T-cell (primary cell): ENCODE data around the gene URGCP. TPM values are rescaled to one million over a fixed set of nuclear protein-coding genes. Genes with fewer than 3 reads are reported as not detected.

Source experiments
- ATAC-seq, 4 experiments: fragments of 200-7000 bp in 3 of 4; fragments of 150-1000 bp in 1 of 4; cut with Tn5 transposase; replicated peaks in 1 of 4; 1 replicate in 3 of 4; 2 replicates in 1 of 4; pipeline ENCODE4 v1.10.0; 2021; ENCODE audit warnings: moderate library complexity in 3 of 4, mild to moderate bottlenecking in 2 of 4, moderate number of reproducible peaks in 1 of 4
- CTCF ChIA-PET, 2 donors: fragments of 300-600 bp; sonication (Branson Sonifier 250); formaldehyde crosslinking; loops; one replicate each; lab custom pipeline; 2022; ENCODE audit warnings: antibody characterized with exemption in 2 of 2; lab: Charles Lee
- POLR2A ChIA-PET, 2 donors: fragments of 300-600 bp; sonication (Branson Sonifier 250); formaldehyde crosslinking; loops; one replicate each; lab custom pipeline; 2022; ENCODE audit warnings: antibody characterized with exemption in 2 of 2; lab: Charles Lee
- DNase-seq, 35 experiments: peaks; one replicate each; pipeline versions ENCODE4 v3.0.0 to v3.0.0-alpha.2; 2013 to 2023
- H3K27ac ChIP-seq: one replicate; pipeline ENCODE4 v1.5.1; 2013; ENCODE audit warnings: low read length
- H3K27me3 ChIP-seq, 2 experiments: replicated peaks in 1 of 2; 1 replicate in 1 of 2; 2 replicates in 1 of 2; pipeline versions ENCODE4 v1.6.1 to v1.7.0; 2013; ENCODE audit warnings: low read length in 1 of 2, mixed read lengths in 1 of 2; ENCODE audit not compliant: control insufficient read depth in 2 of 2, insufficient read depth in 2 of 2; ENCODE audit errors: extremely low read depth in 1 of 2
- H3K36me3 ChIP-seq, 2 donors: 1 replicate in 1 of 2; 2 replicates in 1 of 2; pipeline versions ENCODE4 v1.6.1 to v1.7.0; 2013; ENCODE audit warnings: low read length in 1 of 2; ENCODE audit not compliant: control insufficient read depth in 2 of 2, insufficient read depth in 1 of 2; ENCODE audit errors: extremely low read depth in 1 of 2
- H3K4me1 ChIP-seq, 2 experiments: 1 replicate in 1 of 2; 2 replicates in 1 of 2; pipeline versions ENCODE4 v1.6.1 to v1.7.0; 2013; ENCODE audit warnings: low read length in 2 of 2, mixed read lengths in 1 of 2; ENCODE audit not compliant: insufficient read depth in 2 of 2, control insufficient read depth in 1 of 2; ENCODE audit errors: extremely low read depth in 1 of 2
- H3K4me3 ChIP-seq, 2 donors: 1 replicate in 1 of 2; 2 replicates in 1 of 2; pipeline versions ENCODE4 v1.5.1 to v1.7.0; 2013; ENCODE audit warnings: mild to moderate bottlenecking in 2 of 2, low read length in 1 of 2, moderate library complexity in 1 of 2; ENCODE audit not compliant: control insufficient read depth in 1 of 2; ENCODE audit errors: extremely low read depth in 1 of 2
- H3K9me3 ChIP-seq: 2 replicates; pipeline ENCODE4 v1.7.0; 2013
- H3K27ac Mint-ChIP-seq, 2 donors: one replicate each; pipeline ENCODE4 v1.8.0; 2020 to 2021; ENCODE audit warnings: mild to moderate bottlenecking in 2 of 2, mixed read lengths in 2 of 2
- H3K27me3 Mint-ChIP-seq, 2 donors: one replicate each; pipeline ENCODE4 v1.8.0; 2021 to 2022; ENCODE audit warnings: mixed read lengths in 2 of 2
- H3K36me3 Mint-ChIP-seq: one replicate; pipeline ENCODE4 v1.8.0; 2021; ENCODE audit warnings: mixed read lengths
- H3K4me1 Mint-ChIP-seq, 3 donors: one replicate each; pipeline ENCODE4 v1.8.0; 2020 to 2022; ENCODE audit warnings: mixed read lengths in 3 of 3, mild to moderate bottlenecking in 1 of 3
- H3K4me3 Mint-ChIP-seq, 3 donors: one replicate each; pipeline ENCODE4 v1.8.0; 2020 to 2022; ENCODE audit warnings: mild to moderate bottlenecking in 3 of 3, mixed read lengths in 3 of 3, moderate library complexity in 3 of 3
- H3K9me3 Mint-ChIP-seq, 3 donors: one replicate each; pipeline ENCODE4 v1.8.0; 2020 to 2022; ENCODE audit warnings: mixed read lengths in 3 of 3
- WGBS: methylation state at CpG from one replicate; pipeline ENCODE4 v1.1.5; 2013; ENCODE audit warnings: missing lambda C conversion rate; ENCODE audit not compliant: insufficient coverage; 5-methylcytosine and 5-hydroxymethylcytosine counted together
- total RNA-seq, 35 experiments: library from RNA in 6 of 35; stranded (reverse) in 6 of 35; fragments of 120-200 nt in 1 of 35; gene quantifications; one replicate each; pipeline versions ENCODE4 v1.2.1 to v1.2.4 and lab custom pipeline; 2013 to 2026

Gene URGCP
- total RNA-seq, 5 donors from 2014 or later (not counting 1 experiment from before 2014, with no cell fraction given), result 22.3 to 35.2 (median 33.6) TPM

GRCh38 chr7:43944286-43944685, 37.9 kb upstream of the URGCP start:
- Mint-ChIP-seq H3K27ac (no peak overlapping the region), H3K4me3 (no peak overlapping the region), H3K27me3 (no peaks in the 10 kb centered on the region), H3K9me3 (no peaks in the 10 kb centered on the region), H3K4me1 (no peaks in the 10 kb centered on the region), H3K36me3 (peaks cover 26% of the 10 kb centered on the region)
- Histone ChIP-seq H3K4me1 (no peaks in the 10 kb centered on the region), H3K4me3 (no peak overlapping the region), H3K27ac (no peak overlapping the region), H3K36me3 (peaks cover 15 to 16% of the 10 kb centered on the region in 2 donors), H3K27me3 (no peaks in the 10 kb centered on the region), H3K9me3 (no peaks in the 10 kb centered on the region)
- WGBS, result 78% methylated on average over 3 of the region's 4 CpGs
- ChIA-PET CTCF (interaction anchor here in 1 of 2 donors (0.5 kb wide), 1 partner anchor 209 kb away, joined by 10 read pairs; no protein-coding TSS in a partner anchor), POLR2A (interaction anchor here in 1 of 2 donors (0.7 kb wide), 1 partner anchor 214 kb away, joined by 3 read pairs; no protein-coding TSS in a partner anchor)
- DNase-seq (no peak), ATAC-seq (no peak)

DNA sequence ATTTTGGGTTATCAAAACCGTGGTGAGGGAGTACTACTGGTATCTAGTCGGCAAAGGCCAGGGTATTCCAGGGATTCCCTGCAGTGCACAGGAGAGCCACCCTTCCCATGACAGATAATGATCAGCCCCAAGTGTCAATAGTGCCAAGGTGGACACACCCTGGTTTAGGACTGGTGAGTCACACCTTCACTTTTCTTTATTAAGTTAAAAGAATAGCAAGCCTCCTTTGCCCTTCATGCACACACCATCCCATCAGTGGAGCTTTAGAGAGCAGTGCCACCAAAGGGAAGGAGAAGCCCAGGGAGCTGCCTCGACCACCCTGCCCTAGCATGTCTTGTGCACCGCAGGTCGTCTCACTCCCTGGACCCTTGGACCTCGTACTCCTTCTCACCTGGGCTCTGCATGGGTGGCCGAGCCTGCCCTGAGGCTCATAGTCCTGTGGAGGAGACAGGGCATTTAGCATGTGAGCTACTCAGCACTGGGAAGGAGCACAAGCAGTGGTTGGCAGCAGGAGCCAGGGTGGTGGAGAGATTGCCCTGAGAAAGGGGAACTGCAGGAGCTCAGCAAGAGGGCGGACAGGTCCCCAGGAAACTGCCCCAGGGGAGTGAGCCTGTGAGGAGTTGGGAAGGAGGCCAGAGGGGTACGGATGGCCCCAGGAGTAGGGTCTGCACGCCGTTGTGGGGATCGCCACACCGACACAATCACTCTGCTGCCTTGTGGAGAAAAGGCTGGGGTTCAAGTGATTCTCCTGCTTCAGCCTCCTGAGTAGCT, 37.2 kb upstream of the URGCP start:
- CTCF ChIA-PET, result interaction anchor here in 1 of 2 donors (0.5 to 0.9 kb wide), 2 partner anchors 105 to 209 kb away, joined by 5 to 10 read pairs; no protein-coding TSS in a partner anchor

GRCh38 chr7:43942997-43943396, 36.6 kb upstream of the URGCP start:
- no peak overlapping the region for H3K27ac ChIP-seq
- WGBS, result no CpG with 5 or more reads among the region's 3 CpGs
- POLR2A ChIA-PET, result no interaction called here
- DNase-seq (no peak), ATAC-seq (no peak)
- Mint-ChIP-seq H3K9me3 (no peaks in the 10 kb centered on the region), H3K27ac (no peak overlapping the region), H3K4me3 (peak overlapping the region in 1 of 3 donors; percentile 21), H3K4me1 (no peaks in the 10 kb centered on the region), H3K27me3 (no peaks in the 10 kb centered on the region), H3K36me3 (peaks cover 23% of the 10 kb centered on the region)
- CTCF ChIA-PET, result interaction anchor here in 1 of 2 donors (0.9 kb wide), 1 partner anchor 105 kb away, joined by 5 read pairs; no protein-coding TSS in a partner anchor
- no peaks in the 10 kb centered on the region for H3K4me1 ChIP-seq
- no peaks in the 10 kb centered on the region for H3K9me3 ChIP-seq
- H3K27me3 ChIP-seq, result no peaks in the 10 kb centered on the region
- peaks cover 8 to 10% of the 10 kb centered on the region in 2 donors for H3K36me3 ChIP-seq
- no peak overlapping the region for H3K4me3 ChIP-seq

More for the DNA sequence above, 37.2 kb upstream of the URGCP start:
- Mint-ChIP-seq H3K27ac (no peak overlapping the region), H3K4me3 (no peak overlapping the region), H3K36me3 (peaks cover 26% of the 10 kb centered on the region), H3K4me1 (no peaks in the 10 kb centered on the region), H3K27me3 (no peaks in the 10 kb centered on the region), H3K9me3 (no peaks in the 10 kb centered on the region)
- WGBS, result 86% methylated on average over 12 of the region's 13 CpGs
- H3K27ac ChIP-seq, result no peak overlapping the region
- peaks cover 8 to 10% of the 10 kb centered on the region in 2 donors for H3K36me3 ChIP-seq
- no peaks in the 10 kb centered on the region for H3K27me3 ChIP-seq
- no peak for ATAC-seq
- no peaks in the 10 kb centered on the region for H3K9me3 ChIP-seq
- POLR2A ChIA-PET, result interaction anchor here in 1 of 2 donors (0.7 kb wide), 1 partner anchor 214 kb away, joined by 3 read pairs; no protein-coding TSS in a partner anchor
- DNase-seq, result no peak
- H3K4me3 ChIP-seq, result no peak overlapping the region
- H3K4me1 ChIP-seq, result no peaks in the 10 kb centered on the region

- Mint-ChIP-seq H3K4me1 (no peaks in the 10 kb centered on the region), H3K27ac (no peak overlapping the region), H3K4me3 (no peak overlapping the region), H3K36me3 (peaks cover 16% of the 10 kb centered on the region), H3K9me3 (no peaks in the 10 kb centered on the region), H3K27me3 (no peaks in the 10 kb centered on the region)
- ATAC-seq, result no peak
- Histone ChIP-seq H3K4me3 (no peak overlapping the region), H3K36me3 (peaks cover 8 to 10% of the 10 kb centered on the region in 2 donors), H3K27ac (no peak overlapping the region), H3K27me3 (no peaks in the 10 kb centered on the region), H3K4me1 (no peaks in the 10 kb centered on the region), H3K9me3 (no peaks in the 10 kb centered on the region)
- ChIA-PET POLR2A (no interaction called here), CTCF (no interaction called here)
- DNase-seq, result no peak
- 100% methylated on average over 1 of the region's 3 CpGs for whole genome bisulfite sequencing
Observed at GRCh38 chr7:43942250-43942649, 35.9 kb upstream of the URGCP start.

- ChIA-PET POLR2A (no interaction called here), CTCF (no interaction called here)
- Mint-ChIP-seq H3K9me3 (no peaks in the 10 kb centered on the region), H3K36me3 (peaks cover 8% of the 10 kb centered on the region), H3K27ac (no peak overlapping the region), H3K4me3 (no peak overlapping the region), H3K27me3 (no peaks in the 10 kb centered on the region), H3K4me1 (no peaks in the 10 kb centered on the region)
- WGBS, result 100% methylated on average over 1 of the region's 4 CpGs
- DNase-seq (no peak), ATAC-seq (no peak)
- no peaks in the 10 kb centered on the region for H3K4me1 ChIP-seq
- no peak overlapping the region for H3K4me3 ChIP-seq
- no peak overlapping the region for H3K27ac ChIP-seq
- H3K27me3 ChIP-seq, result no peaks in the 10 kb centered on the region
- H3K9me3 ChIP-seq, result no peaks in the 10 kb centered on the region
- H3K36me3 ChIP-seq, result peaks cover 5 to 8% of the 10 kb centered on the region in 2 donors
Observed at GRCh38 chr7:43938892-43939482, 32.6 kb upstream of the URGCP start.

DNA sequence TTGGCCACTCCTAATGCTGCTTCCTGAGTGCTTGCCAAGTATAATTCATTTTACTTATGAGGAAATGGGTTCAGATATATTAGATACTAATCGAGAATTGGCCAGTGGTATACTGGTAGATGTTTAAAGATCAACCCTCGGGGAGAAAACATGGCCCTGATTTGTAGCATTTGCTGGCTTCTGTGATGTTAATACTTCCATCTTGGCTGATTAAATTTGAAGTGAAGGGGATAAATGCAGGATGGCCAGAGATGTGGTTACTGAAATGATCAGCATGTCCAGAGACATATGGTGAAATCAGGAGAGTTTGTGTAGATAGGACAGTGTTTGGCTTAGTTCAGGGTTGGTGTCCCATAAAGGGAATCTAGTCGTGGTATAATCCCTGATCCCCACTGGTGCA, 31.0 kb upstream of the URGCP start:
- CTCF ChIA-PET, result no interaction called here
- H3K4me1 Mint-ChIP-seq, result no peaks in the 10 kb centered on the region
- peaks cover 4% of the 10 kb centered on the region for H3K36me3 Mint-ChIP-seq
- no peaks in the 10 kb centered on the region for H3K9me3 Mint-ChIP-seq
- H3K4me1 ChIP-seq, result no peaks in the 10 kb centered on the region
- no peaks in the 10 kb centered on the region for H3K27me3 Mint-ChIP-seq
- DNase-seq, result no peak
- H3K4me3 Mint-ChIP-seq, result no peak overlapping the region
- no peaks in the 10 kb centered on the region for H3K36me3 ChIP-seq
- WGBS, result 100% methylated on average over 2 of the region's 3 CpGs
- no peaks in the 10 kb centered on the region for H3K27me3 ChIP-seq
- POLR2A ChIA-PET, result interaction anchor here in 1 of 2 donors (0.5 kb wide), 1 partner anchor 193 kb away, joined by 9 read pairs; no protein-coding TSS in a partner anchor
- no peak for ATAC-seq
- no peak overlapping the region for H3K27ac Mint-ChIP-seq
- H3K4me3 ChIP-seq, result no peak overlapping the region
- H3K27ac ChIP-seq, result no peak overlapping the region
- H3K9me3 ChIP-seq, result no peaks in the 10 kb centered on the region
